Measurements from ENCODE around the gene THOP1.

The THOP1 gene

GRCh38 chr19:2762783-2763496 is 22.4 kb upstream of the THOP1 start:
- DNase-seq (ENCODE audit: low read depth), result no peak

GRCh38 chr19:2763687-2764086 is 21.6 kb upstream of the THOP1 start:
- no peak for DNase-seq (ENCODE audit: low read depth)

GRCh38 chr19:2764945-2765344 is 20.4 kb upstream of the THOP1 start:
- no peak for DNase-seq (ENCODE audit: low read depth)

GRCh38 chr19:2765376-2765775 is 19.9 kb upstream of the THOP1 start:
- no peak for DNase-seq (ENCODE audit: low read depth)

GRCh38 chr19:2766594-2767372 is 18.5 kb upstream of the THOP1 start:
- DNase-seq (ENCODE audit: low read depth), result no peak

- no peak for DNase-seq (ENCODE audit: low read depth)
These were observed 17.6 kb upstream of the THOP1 start for GRCh38 chr19:2767688-2768087.

GRCh38 chr19:2768365-2769132 is 16.8 kb upstream of the THOP1 start:
- DNase-seq (ENCODE audit: low read depth), result no peak

GRCh38 chr19:2769218-2769617 is 16.1 kb upstream of the THOP1 start:
- DNase-seq (ENCODE audit: low read depth), result no peak

GRCh38 chr19:2770055-2771013 is 15.0 kb upstream of the THOP1 start:
- DNase-seq (ENCODE audit: low read depth), result no peak

GRCh38 chr19:2771786-2772674 is 13.3 kb upstream of the THOP1 start:
- no peak for DNase-seq (ENCODE audit: low read depth)

- DNase-seq (ENCODE audit: low read depth), result no peak
These were observed 11.1 kb upstream of the THOP1 start for GRCh38 chr19:2774083-2774679.

- DNase-seq (ENCODE audit: low read depth), result no peak
These were observed 10.2 kb upstream of the THOP1 start for GRCh38 chr19:2774953-2775555.

- peak; percentile 54 for DNase-seq (ENCODE audit: low read depth)
These were observed 9.5 kb upstream of the THOP1 start for GRCh38 chr19:2775556-2776430.

GRCh38 chr19:2777952-2778683 is 7.2 kb upstream of the THOP1 start:
- DNase-seq (ENCODE audit: low read depth), result no peak

GRCh38 chr19:2779121-2779740 is 6.1 kb upstream of the THOP1 start:
- no peak for DNase-seq (ENCODE audit: low read depth)

GRCh38 chr19:2780284-2780683 is 5.0 kb upstream of the THOP1 start:
- DNase-seq (ENCODE audit: low read depth), result no peak

- no peak for DNase-seq (ENCODE audit: low read depth)
These were observed 2.9 kb upstream of the THOP1 start for GRCh38 chr19:2782329-2782935.
